NCI-H82 treated with DMSO at 0.1 percent for 48 hours (cell line): ENCODE measurements around the gene DDX4.
"Not testable (repeated sequence)": the region's sequence is repeated elsewhere in the genome, so short reads cannot be mapped to it uniquely, and the experiment has no call there.

Source experiments
- DNase-seq: peaks from one replicate; lab custom pipeline; 2025; ENCODE audit not compliant: unreplicated experiment; lab: John Stamatoyannopoulos, UW

The DDX4 gene

GRCh38 chr5:55737793-55738192 is at the start of gene DDX4:
TSS of gene DDX4 (plus strand) at chr5:55738061. CDS start at chr5:55738964, 903 bp downstream.
- DNase-seq = no peak

DNA sequence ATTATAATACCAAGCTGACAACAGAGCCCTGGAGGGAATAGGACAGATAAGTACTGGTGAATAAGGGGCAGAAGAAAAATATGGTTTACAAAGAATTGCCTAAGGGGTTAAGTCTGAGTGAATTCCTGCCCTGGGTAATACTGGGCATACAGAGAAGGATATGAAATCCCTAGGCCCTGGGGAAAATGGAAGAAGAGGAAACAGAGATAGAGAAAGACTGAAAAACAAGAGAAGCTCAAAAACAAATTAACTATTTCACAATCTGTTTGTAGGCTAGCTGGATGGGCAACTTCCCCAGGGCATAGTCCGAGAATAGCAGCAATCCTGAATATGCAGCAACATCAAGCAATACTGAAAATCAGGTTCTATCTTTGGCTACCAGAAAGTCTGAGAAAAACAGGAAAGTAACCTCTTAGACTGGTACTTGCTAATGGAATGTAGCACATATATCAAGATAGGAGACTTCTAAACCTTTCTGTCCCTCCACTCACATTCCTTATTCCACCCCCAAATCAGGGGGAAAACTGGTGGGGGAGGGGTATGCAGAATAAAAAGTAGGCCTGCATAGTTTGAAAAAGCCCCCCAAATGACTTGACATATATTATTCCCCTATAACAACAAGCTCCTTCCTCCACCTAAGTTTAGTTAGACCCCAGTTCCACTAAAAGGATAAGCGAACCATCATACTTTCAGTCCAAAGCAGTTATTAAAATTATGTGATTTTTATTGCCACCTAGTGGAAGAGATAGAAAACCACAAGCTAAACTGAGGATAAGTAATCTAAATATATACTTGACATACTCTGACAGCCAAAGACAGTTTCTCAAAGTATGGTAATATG is 46.4 kb upstream of the DDX4 start:
- DNase-seq = no peak

DNA sequence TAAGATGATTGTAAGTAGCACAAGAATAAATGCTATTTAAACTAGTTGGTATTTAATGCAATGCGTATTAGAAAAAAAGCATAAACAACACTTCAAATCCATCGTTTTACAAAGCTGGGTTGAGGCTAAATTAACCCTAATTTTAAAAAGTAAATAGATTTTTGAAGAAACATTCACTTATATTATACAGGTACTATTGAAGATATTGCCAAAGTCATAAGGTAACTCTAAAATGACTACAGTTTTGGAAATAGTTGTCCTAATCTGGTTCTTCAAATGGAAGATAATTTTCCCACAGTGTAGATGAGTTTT is 45.8 kb upstream of the DDX4 start:
- no peak for DNase-seq

- DNase-seq = no peak
Measured at GRCh38 chr5:55692509-55692908, 45.4 kb upstream of the DDX4 start.

DNA sequence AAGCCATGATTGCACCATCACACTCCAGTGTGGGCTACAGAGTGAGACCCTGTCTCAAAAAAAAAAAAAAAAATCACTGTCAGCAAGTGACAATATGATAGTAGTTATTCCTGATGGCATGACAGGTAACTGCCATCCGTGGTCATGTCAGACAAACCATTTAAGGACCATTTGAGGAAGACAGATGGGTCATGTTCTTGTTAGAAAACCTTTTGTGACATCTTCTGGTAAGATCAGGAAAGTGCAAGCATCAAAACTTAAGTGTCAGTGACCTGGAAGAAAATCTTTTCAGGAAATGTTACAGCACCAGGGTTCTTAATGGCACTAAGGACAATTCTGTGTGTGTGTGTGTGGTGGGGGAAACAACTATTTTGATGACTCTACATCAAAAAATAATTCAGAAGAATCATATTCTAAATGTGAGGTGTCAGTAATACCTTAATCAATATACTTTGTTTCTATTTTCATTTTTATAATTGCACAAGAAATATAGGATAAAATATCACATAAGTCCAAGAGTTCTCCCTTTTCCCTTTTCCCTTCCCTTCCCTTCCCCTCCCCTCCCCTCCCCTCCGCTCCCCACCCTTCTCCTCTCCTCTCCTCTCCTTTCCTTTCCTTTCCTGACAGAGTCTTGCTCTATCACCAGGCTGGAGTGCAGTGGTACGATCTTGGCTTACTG is 43.6 kb upstream of the DDX4 start:
- no peak for DNase-seq

GRCh38 chr5:55696704-55697103 is 41.2 kb upstream of the DDX4 start:
- DNase-seq = not testable (repeated sequence)

- DNase-seq = no peak
Measured at GRCh38 chr5:55699041-55699688, 38.7 kb upstream of the DDX4 start.

- DNase-seq = no peak
Measured at GRCh38 chr5:55700745-55701144, 37.1 kb upstream of the DDX4 start.

DNA sequence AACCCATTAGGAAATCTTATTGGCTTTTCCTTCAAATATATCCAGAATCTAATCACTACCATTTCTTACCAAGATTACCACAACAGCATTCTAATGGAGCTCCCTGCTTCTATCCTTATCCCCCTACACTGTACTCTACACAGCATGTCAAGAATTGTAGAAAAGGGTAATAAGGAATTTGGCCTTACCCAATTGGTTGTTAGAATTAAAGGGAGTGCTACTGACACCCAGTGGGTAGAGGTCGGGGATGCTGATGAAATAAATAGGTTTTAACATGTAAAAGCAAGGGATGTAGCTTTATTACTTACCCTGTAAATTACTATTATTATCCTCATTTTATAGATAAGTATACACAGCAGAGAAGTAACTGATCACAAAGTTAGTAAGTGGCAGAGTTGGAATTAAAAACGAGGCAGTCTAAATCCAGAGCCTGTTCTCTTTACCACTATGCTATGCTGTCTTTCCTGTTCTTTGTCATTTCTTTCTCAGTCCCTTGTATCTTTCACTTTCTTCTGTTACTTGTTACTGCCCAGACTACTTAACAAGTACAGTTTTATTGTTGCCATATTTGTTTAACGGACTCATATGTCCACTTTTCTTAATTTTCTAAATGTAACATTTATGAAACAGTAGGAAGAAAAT is 36.3 kb upstream of the DDX4 start:
- no peak for DNase-seq

DNA sequence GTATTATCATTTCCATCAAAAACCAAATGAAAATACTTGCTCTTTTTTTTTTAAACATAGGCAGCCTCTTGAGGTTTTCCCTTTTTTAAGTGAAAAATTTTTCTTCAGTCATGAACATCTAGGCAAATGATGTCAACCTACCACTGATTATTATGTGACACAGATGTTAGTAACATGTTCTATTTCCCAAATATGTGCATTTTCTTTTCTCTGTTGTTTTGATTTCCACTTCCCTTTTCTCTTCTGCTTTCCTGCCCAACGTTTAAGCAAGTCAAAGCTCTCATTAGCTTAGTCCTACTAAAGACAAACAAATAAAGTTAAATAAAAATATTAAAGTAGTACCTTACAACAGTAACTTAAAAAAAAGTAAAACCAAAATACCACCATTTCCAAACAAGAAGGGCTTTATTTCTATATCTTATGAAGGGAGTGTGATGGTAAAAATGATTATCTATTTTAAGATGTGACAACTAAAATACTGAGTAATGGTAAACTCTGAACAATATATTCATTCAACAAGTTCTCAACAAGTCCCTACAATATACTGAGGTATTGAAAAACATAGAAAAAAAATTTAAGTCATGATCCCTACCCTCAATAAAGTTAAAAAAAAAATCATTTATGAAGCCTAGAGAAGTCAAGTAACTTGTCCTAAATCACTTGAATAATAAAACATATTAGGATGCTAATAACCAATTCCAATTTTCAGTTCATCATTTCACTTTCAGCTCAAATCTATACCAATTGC is 35.1 kb upstream of the DDX4 start:
- no peak for DNase-seq

- no peak for DNase-seq
Measured at GRCh38 chr5:55706230-55706629, 31.6 kb upstream of the DDX4 start.

DNA sequence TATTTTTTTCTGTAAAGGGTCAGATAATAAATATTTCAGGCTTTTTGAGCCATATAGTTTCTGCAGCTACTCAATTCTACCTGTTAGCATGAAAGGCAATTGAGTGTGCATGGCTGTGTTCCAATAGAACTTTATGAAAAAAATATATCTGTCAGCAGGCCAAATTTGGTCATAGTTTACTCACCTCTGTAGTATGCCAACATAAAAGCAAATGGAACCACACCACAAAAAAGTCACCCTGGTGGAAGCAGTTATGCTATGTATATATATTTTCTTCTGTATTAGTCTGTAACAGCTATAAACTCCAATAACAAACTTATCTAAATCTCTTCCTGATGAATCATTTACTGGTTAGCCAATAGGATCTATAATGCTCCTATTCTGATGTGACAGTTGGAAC is 29.1 kb upstream of the DDX4 start:
- DNase-seq = no peak

DNA sequence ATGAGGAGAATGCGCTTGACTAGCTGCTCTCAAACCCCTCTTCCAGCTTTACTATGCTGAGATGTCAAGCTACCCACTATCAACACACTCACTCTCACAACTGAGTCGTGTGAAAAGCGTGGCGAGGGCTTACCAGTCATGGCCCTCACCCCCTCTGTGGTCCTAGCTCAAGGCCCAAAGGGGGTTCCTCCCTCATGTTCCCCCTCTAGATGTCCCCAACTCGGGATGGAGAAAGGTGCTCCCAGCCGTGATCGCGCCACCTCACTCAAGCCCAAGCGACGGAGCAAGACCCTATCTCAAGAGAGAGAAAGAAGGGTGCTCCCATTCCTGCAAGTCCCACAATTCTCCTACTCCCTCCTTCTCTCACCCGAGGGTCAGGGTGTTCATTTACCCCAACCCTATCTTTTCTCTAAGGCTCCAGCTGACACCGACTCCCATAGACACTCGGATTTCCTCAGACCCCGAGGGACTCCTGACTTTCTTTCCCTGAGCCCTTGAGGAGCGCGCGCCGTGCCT is 26.3 kb upstream of the DDX4 start:
- DNase-seq = no peak

GRCh38 chr5:55712023-55712859 is 25.6 kb upstream of the DDX4 start, which contains the start of gene SLC38A9:
TSS of gene SLC38A9 (minus strand) at chr5:55712324. CDS start at chr5:55697958, 14,366 bp downstream.
- DNase-seq = peak; percentile 78

- no peak for DNase-seq
Measured at GRCh38 chr5:55713871-55714270, 24.0 kb upstream of the DDX4 start.

DNA sequence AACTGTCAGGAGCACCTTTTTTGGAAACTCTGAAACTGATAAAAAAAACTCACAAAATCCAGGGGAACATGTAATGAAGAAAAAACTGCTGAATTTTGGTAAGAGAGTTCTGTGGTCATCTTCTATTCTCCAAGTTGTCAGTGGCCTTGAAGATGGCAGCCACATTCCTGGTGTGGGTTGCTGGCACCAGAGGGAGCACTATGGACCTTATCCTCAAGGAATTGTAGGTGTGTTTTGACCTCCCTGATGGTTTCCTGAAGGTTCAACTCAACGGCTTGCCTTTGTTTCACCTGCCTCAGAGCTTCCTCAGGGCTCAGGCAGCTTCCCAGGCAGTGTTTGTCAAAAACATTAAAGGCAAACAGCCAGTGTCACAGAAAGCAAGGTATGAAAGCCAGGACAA is 23.5 kb upstream of the DDX4 start:
- no peak for DNase-seq

DNA sequence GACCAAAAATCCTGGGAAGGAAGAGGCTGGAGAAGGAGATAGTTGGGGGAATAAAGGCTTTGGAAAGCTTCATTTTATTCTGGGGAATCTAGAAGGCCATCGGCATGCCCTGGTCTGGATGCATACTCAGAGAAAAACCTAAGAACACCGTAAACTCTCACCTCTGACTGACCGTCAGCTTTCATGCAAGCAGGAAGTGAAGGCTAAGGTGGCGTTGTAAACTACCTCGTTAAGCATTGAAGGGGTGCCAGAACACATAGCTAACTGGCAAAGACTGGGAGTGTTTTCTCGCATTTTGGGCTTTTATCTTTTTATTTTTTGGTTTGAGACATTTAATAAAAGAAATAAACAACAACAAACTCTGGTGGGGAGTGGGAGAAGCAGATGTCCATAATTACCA is 23.1 kb upstream of the DDX4 start:
- no peak for DNase-seq

DNA sequence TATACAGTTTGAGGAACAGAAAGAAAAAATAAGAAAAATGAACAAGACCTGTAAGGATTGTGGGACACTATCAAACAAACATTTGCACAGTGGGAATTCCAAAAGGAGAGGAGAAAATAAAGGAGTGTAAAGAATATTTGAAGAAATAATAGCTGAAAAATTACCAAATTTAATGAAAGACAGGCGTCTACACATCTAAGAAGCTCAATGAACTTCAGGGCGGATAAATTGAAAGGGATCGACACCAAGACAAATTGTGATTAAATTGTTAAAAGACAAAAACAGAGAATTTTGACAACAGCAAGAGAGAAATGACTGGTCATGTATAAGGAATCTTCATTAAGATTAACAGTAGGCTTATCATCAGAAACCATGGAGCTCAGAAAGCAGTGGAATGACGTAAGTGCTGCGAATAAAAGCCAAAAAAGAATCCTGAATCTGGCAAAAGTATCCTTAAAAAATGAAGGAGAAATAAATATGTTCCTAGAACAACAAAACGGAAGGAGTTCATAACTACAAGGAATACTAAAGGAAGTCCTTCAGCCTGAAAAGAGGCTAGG is 22.3 kb upstream of the DDX4 start:
- no peak for DNase-seq

GRCh38 chr5:55719026-55719425 is 18.8 kb upstream of the DDX4 start:
- not testable (repeated sequence) for DNase-seq
